K562 treated with DMSO at 1 percent for 48 hours (cell line): ENCODE measurements around the gene TFAP2E. TPM values are rescaled to one million over a fixed set of nuclear protein-coding genes. Genes with fewer than 3 reads are reported as not detected.

Experiments used
- total RNA-seq: library from RNA; unstranded; fragments of 300-600 nt; gene quantifications from 2 replicates; pipeline ENCODE4 v1.2.3, GENCODE V29; 2022; ENCODE audit warnings: low replicate concordance; ENCODE audit errors: extremely low read depth

Gene TFAP2E
- not detected in 2 replicates for total RNA-seq

DNA sequence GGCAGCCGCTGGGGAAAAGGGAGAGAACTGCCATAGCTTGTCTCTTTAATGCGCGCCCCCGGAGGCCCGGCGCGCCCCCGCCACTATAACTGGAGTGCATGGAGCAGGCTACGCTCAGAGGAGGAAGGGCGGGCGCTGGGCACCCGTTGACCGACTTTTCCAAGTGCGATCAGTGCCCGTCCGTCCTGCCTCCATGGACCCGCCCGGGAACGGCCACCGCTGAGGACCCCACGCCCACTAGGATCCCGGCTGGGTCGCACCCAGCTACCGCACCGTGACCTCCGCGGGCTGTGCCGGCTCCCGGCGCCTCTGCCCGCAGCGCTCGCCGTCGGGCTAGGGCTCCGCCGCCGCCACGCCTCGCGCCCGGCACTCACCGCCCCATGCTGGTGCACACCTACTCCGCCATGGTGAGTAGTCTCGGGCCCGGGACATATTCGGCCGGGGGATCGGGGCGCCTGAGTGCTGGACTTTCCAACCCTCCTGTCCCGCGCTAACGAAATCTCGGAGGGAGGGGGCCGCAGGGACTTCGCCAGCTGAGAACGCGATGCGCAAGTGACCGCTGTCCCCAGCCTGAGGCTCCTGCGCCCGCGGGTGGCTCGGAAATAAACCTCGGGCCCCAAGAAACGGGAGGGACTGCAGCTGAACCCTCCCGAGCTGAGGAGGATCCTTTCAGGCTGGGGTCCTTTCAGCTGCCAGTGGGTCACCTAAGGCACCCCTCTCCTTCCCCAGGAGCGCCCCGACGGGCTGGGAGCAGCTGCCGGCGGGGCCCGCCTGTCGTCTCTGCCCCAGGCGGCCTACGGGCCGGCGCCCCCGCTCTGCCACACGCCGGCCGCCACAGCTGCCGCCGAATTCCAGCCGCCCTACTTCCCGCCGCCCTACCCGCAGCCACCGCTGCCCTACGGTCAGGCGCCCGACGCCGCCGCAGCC, at the start of gene TFAP2E:
Gene TFAP2E (plus strand): TSS at position 117 of the 927 bp plus-strand sequence. CDS start 264 bp downstream, at position 381.

GRCh38 chr1:35557118-35557610, 15.9 kb upstream of the TFAP2E start, which contains the start of gene KIAA0319L:
Gene KIAA0319L, minus strand, starts transcription at chr1:35557403. Its CDS starts 2,912 bp downstream, at chr1:35554491.

GRCh38 chr1:35557611-35558373, 15.3 kb upstream of the TFAP2E start, which contains the start of gene NCDN:
Gene NCDN, plus strand, starts transcription at chr1:35557799. Its CDS starts 392 bp downstream, at chr1:35558191.

DNA sequence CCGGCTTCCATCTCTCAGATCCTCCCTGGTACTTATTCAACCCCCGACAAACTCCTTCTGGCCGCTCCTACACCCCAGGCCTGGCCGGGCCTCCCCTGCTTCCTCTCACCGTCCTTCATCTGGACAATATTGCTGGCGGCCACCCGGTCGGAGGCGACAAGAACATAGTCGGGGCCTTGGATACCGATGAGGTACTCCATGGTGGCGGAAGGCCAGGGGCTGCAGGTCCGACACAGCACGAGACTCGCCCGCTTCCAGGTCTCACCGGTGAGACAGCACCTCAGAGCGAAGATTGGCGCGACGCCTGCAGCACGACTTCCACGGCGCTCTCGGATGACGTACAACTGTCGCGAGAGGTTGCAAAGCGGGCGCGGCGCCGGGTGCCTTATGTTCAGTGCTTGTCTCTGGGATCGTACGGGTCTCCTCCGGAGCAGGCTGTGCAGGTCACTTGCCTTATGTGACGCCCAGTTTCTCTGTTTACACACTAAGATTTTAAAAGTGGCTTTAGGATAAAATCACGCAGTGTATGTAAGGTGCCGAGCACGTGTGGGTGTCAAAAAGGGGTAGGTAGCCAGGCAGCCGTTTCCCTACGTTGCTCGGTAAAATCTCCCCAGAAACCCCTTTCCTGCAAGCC, 68.2 kb downstream of the TFAP2E start, which contains the start of gene PSMB2:
Gene PSMB2 (minus strand): TSS at position 294 of the 634 bp plus-strand sequence. CDS start 94 bp downstream, at position 200.

Other genes with a start within 250 kb of the TFAP2E start
- not detected in 2 replicates for gene KIAA0319L, start 15.9 kb upstream of the TFAP2E start, total RNA-seq
- gene NCDN, start 15.5 kb upstream of the TFAP2E start, total RNA-seq: not detected in 2 replicates
- not detected in 2 replicates for gene PSMB2, start 68.2 kb downstream of the TFAP2E start, total RNA-seq
- gene C1orf216, start 145.6 kb downstream of the TFAP2E start, total RNA-seq: not detected in 2 replicates
- gene CLSPN, start 196.7 kb downstream of the TFAP2E start, total RNA-seq: not detected in 2 replicates
- not detected in 2 replicates for gene AGO4, start 234.7 kb downstream of the TFAP2E start, total RNA-seq